Trophoblast cell (in vitro differentiated cells and primary cell): Measurements from ENCODE around the gene TRPM5.

Experiments used
- DNase-seq, 2 donors: peaks; one replicate each; pipeline ENCODE4 v3.0.0-alpha.2; 2016
- H2AFZ ChIP-seq: 2 replicates; pipeline ENCODE4 v1.6.1; 2013; ENCODE audit warnings: low read length, moderate library complexity, mild to moderate bottlenecking; ENCODE audit not compliant: insufficient read depth, poor library complexity
- H2AK5ac ChIP-seq: 2 replicates; pipeline ENCODE4 v1.6.1; 2013; ENCODE audit warnings: mild to moderate bottlenecking, low read length
- H2BK120ac ChIP-seq: 2 replicates; pipeline ENCODE4 v1.6.1; 2013; ENCODE audit warnings: low read length, mild to moderate bottlenecking, moderate library complexity; ENCODE audit not compliant: insufficient read depth, poor library complexity
- H2BK12ac ChIP-seq: 2 replicates; pipeline ENCODE4 v1.6.1; 2013; ENCODE audit warnings: mild to moderate bottlenecking, low read length, moderate library complexity
- H2BK5ac ChIP-seq: 2 replicates; pipeline ENCODE4 v1.6.1; 2013; ENCODE audit warnings: low read length, low read depth, moderate library complexity, mild to moderate bottlenecking; ENCODE audit not compliant: poor library complexity
- H3K14ac ChIP-seq: 2 replicates; pipeline ENCODE4 v1.6.1; 2013; ENCODE audit warnings: mild to moderate bottlenecking, low read length
- H3K18ac ChIP-seq: 2 replicates; pipeline ENCODE4 v1.6.1; 2013; ENCODE audit warnings: mild to moderate bottlenecking, low read length
- H3K23ac ChIP-seq: 2 replicates; pipeline ENCODE4 v1.6.1; 2013; ENCODE audit warnings: low read length
- H3K27ac ChIP-seq: 2 replicates; pipeline ENCODE4 v1.5.1; 2013; ENCODE audit warnings: low read depth, mild to moderate bottlenecking, inconsistent platforms, low read length, moderate library complexity
- H3K27me3 ChIP-seq: 2 replicates; pipeline ENCODE4 v1.6.1; 2013; ENCODE audit warnings: inconsistent platforms, mild to moderate bottlenecking, low read length, moderate library complexity; ENCODE audit not compliant: insufficient read depth
- H3K36me3 ChIP-seq, 2 experiments: 1 replicate in 1 of 2; 2 replicates in 1 of 2; pipeline ENCODE4 v1.6.1; 2013; ENCODE audit warnings: low read length in 2 of 2, mild to moderate bottlenecking in 2 of 2, moderate library complexity in 1 of 2; ENCODE audit not compliant: insufficient read depth in 2 of 2, control insufficient read depth in 1 of 2
- H3K4ac ChIP-seq: 2 replicates; pipeline ENCODE4 v1.6.1; 2013; ENCODE audit warnings: low read depth, mild to moderate bottlenecking, low read length, moderate library complexity
- H3K4me1 ChIP-seq, 2 experiments: 1 replicate in 1 of 2; 2 replicates in 1 of 2; pipeline ENCODE4 v1.6.1; 2013; ENCODE audit warnings: low read length in 2 of 2, mild to moderate bottlenecking in 2 of 2, moderate library complexity in 1 of 2; ENCODE audit not compliant: insufficient read depth in 2 of 2, control insufficient read depth in 1 of 2
- H3K4me2 ChIP-seq: 2 replicates; pipeline ENCODE4 v1.6.1; 2013; ENCODE audit warnings: inconsistent platforms, mild to moderate bottlenecking, low read length, moderate library complexity
- H3K4me3 ChIP-seq: 2 replicates; pipeline ENCODE4 v1.5.1; 2013; ENCODE audit warnings: mild to moderate bottlenecking, low read depth, low read length, inconsistent platforms
- H3K79me1 ChIP-seq: one replicate; pipeline ENCODE4 v1.6.1; 2013; ENCODE audit warnings: low read length
- H3K79me2 ChIP-seq: 2 replicates; pipeline ENCODE4 v1.6.1; 2013; ENCODE audit warnings: low read length, mild to moderate bottlenecking; ENCODE audit not compliant: control insufficient read depth, insufficient read depth, poor library complexity
- H3K9ac ChIP-seq: 2 replicates; pipeline ENCODE4 v1.6.1; 2013; ENCODE audit warnings: mild to moderate bottlenecking, low read length
- H3K9me3 ChIP-seq: 2 replicates; pipeline ENCODE4 v1.6.1; 2013; ENCODE audit warnings: low read depth, mild to moderate bottlenecking, control low read depth, inconsistent platforms, low read length; ENCODE audit not compliant: insufficient read depth
- H4K12ac ChIP-seq: 2 replicates; pipeline ENCODE4 v1.6.1; 2013; ENCODE audit warnings: low read depth, mild to moderate bottlenecking, low read length, moderate library complexity
- H4K8ac ChIP-seq: 2 replicates; pipeline ENCODE4 v1.6.1; 2013; ENCODE audit warnings: low read depth, mild to moderate bottlenecking, low read length, moderate library complexity
- H4K91ac ChIP-seq: one replicate; pipeline ENCODE4 v1.6.1; 2013; ENCODE audit warnings: low read depth, mild to moderate bottlenecking, low read length, moderate library complexity
- WGBS: extraction: QIAGEN DNeasy Blood & Tissue Kit; methylation state at CpG from one replicate; pipeline ENCODE4 v1.1.7; 2013; ENCODE audit warnings: missing lambda C conversion rate; ENCODE audit not compliant: insufficient read length, insufficient coverage; ENCODE audit errors: extremely low coverage; 5-methylcytosine and 5-hydroxymethylcytosine counted together

TRPM5 gene

GRCh38 chr11:2464451-2465165 is 20.3 kb upstream of the TRPM5 start:
- Histone ChIP-seq H3K9ac (no peak overlapping the region), H3K14ac (no peak overlapping the region), H2BK120ac (no peak overlapping the region), H3K27ac (no peak overlapping the region), H2AK5ac (no peak overlapping the region), H3K4me1 (peaks cover 2 to 10% of the 10 kb centered on the region in 2 experiments), H3K23ac (no peak overlapping the region), H3K4me3 (no peak overlapping the region), H4K8ac (no peak overlapping the region), H2BK12ac (no peak overlapping the region), H2AFZ (no peak overlapping the region), H3K18ac (no peak overlapping the region), H3K79me1 (no peaks in the 10 kb centered on the region), H3K9me3 (peaks cover 3% of the 10 kb centered on the region), H3K4me2 (no peak overlapping the region), H2BK5ac (no peak overlapping the region), H3K27me3 (no peaks in the 10 kb centered on the region), H3K79me2 (no peaks in the 10 kb centered on the region), H3K36me3 (no peaks in the 10 kb centered on the region), H3K4ac (no peak overlapping the region), H4K91ac (no peak overlapping the region), H4K12ac (no peak overlapping the region)
- no CpG with 5 or more reads among the region's 13 CpGs for WGBS
- no peak for DNase-seq

GRCh38 chr11:2463766-2464277 is 19.5 kb upstream of the TRPM5 start:
- WGBS, result no CpG with 5 or more reads among the region's 26 CpGs

GRCh38 chr11:2462986-2463765 is 18.9 kb upstream of the TRPM5 start:
- Histone ChIP-seq H3K27ac (no peak overlapping the region), H4K91ac (no peak overlapping the region), H4K8ac (no peak overlapping the region)

More at GRCh38 chr11:2463766-2464277, 19.5 kb upstream of the TRPM5 start:
- Histone ChIP-seq H3K36me3 (no peaks in the 10 kb centered on the region), H3K18ac (no peak overlapping the region), H2AK5ac (no peak overlapping the region), H4K12ac (no peak overlapping the region), H3K9me3 (peaks cover 3% of the 10 kb centered on the region), H2BK12ac (no peak overlapping the region), H3K27me3 (no peaks in the 10 kb centered on the region), H3K4me3 (no peak overlapping the region), H3K79me2 (no peaks in the 10 kb centered on the region), H3K23ac (no peak overlapping the region), H4K8ac (no peak overlapping the region), H3K27ac (no peak overlapping the region), H3K4me2 (no peak overlapping the region), H2BK5ac (no peak overlapping the region), H4K91ac (no peak overlapping the region), H3K79me1 (no peaks in the 10 kb centered on the region), H3K4ac (no peak overlapping the region), H2AFZ (no peak overlapping the region), H3K14ac (no peak overlapping the region), H2BK120ac (no peak overlapping the region), H3K4me1 (peaks cover 2 to 10% of the 10 kb centered on the region in 2 experiments), H3K9ac (no peak overlapping the region)
- DNase-seq, result no peak

GRCh38 chr11:2462543-2462985 is 18.2 kb upstream of the TRPM5 start:
- H3K23ac ChIP-seq, result no peak overlapping the region
- no peak overlapping the region for H3K4me2 ChIP-seq
- no peak overlapping the region for H4K8ac ChIP-seq
- no peaks in the 10 kb centered on the region for H3K79me2 ChIP-seq
- no peak overlapping the region for H3K27ac ChIP-seq
- no peaks in the 10 kb centered on the region for H3K79me1 ChIP-seq
- H3K36me3 ChIP-seq, result no peaks in the 10 kb centered on the region
- no peak overlapping the region for H3K9ac ChIP-seq
- DNase-seq, result no peak
- H4K91ac ChIP-seq, result no peak overlapping the region
- no peak overlapping the region for H2AFZ ChIP-seq
- no peak overlapping the region for H3K14ac ChIP-seq
- H3K4me3 ChIP-seq, result no peak overlapping the region
- peaks cover 2% of the 10 kb centered on the region for H3K9me3 ChIP-seq
- WGBS, result no CpG with 5 or more reads among the region's 8 CpGs
- no peak overlapping the region for H2BK120ac ChIP-seq
- H3K4me1 ChIP-seq, result peaks cover 2 to 10% of the 10 kb centered on the region in 2 experiments
- no peak overlapping the region for H3K18ac ChIP-seq
- no peak overlapping the region for H2BK5ac ChIP-seq
- H2AK5ac ChIP-seq, result no peak overlapping the region
- no peak overlapping the region for H2BK12ac ChIP-seq
- no peak overlapping the region for H3K4ac ChIP-seq
- no peaks in the 10 kb centered on the region for H3K27me3 ChIP-seq
- no peak overlapping the region for H4K12ac ChIP-seq

More at GRCh38 chr11:2462986-2463765, 18.9 kb upstream of the TRPM5 start:
- H2BK12ac ChIP-seq, result no peak overlapping the region
- no peak overlapping the region for H3K4me2 ChIP-seq
- H3K23ac ChIP-seq, result no peak overlapping the region
- no peak overlapping the region for H2BK120ac ChIP-seq
- no peak overlapping the region for H2AK5ac ChIP-seq
- H3K4me1 ChIP-seq, result peaks cover 2 to 10% of the 10 kb centered on the region in 2 experiments
- H3K9ac ChIP-seq, result no peak overlapping the region
- no peak overlapping the region for H3K14ac ChIP-seq
- H3K4ac ChIP-seq, result no peak overlapping the region
- no peak overlapping the region for H2AFZ ChIP-seq
- no peak overlapping the region for H3K4me3 ChIP-seq
- H3K79me2 ChIP-seq, result no peaks in the 10 kb centered on the region
- H3K18ac ChIP-seq, result no peak overlapping the region
- H3K79me1 ChIP-seq, result no peaks in the 10 kb centered on the region
- no CpG with 5 or more reads among the region's 24 CpGs for WGBS
- no peak for DNase-seq
- H2BK5ac ChIP-seq, result no peak overlapping the region
- no peaks in the 10 kb centered on the region for H3K27me3 ChIP-seq
- H3K9me3 ChIP-seq, result peaks cover 2% of the 10 kb centered on the region
- no peaks in the 10 kb centered on the region for H3K36me3 ChIP-seq
- no peak overlapping the region for H4K12ac ChIP-seq
